GM21447 (cell line): ENCODE data around the gene FGGY.
"Not testable (repeated sequence)": the region's sequence is repeated elsewhere in the genome, so short reads cannot be mapped to it uniquely, and the experiment has no call there.

Source experiments
- ATAC-seq: cut with Tn5 transposase; IDR thresholded peaks from one replicate; pipeline ENCODE4 v1.9.1; 2021; ENCODE audit not compliant: unreplicated experiment

The FGGY gene

DNA sequence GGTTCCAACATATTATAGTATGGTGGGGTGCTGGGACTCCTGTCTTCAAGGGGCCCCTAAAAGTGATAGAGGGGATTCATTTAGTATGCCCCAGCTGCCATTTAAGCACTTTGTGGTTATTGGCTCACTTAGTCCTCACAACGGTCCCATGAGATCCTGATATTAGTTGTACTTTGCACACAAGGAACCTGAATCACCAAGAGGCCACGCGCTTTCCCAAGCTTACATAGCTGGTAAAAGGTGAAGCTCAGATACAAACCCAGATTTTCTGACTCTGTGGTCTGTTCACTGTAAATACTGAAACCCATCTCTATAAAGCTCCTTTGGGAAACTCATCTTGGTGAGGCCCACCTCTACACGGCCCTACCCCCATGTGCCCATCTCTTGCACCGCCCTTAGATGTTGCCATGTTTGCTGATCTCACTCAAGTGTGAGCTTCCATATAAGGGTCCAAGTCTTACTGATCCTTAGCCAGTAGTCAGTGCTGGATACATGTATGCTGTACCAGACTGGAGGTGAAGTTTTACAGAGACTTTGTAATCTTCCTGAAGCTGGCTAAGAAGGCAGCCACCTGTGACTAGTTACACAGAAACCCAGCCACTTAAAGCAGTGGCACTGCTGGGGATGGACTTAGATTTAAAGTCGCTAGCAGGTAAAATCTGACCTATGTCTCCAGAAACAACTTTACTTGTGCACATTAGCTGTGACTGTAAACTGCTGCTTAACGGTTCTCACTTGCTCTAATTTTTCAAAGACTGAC, 393.5 kb downstream of the FGGY start:
- ATAC-seq, result no peak

- ATAC-seq, result no peak
Measured at GRCh38 chr1:59691261-59691660, 394.4 kb downstream of the FGGY start.

DNA sequence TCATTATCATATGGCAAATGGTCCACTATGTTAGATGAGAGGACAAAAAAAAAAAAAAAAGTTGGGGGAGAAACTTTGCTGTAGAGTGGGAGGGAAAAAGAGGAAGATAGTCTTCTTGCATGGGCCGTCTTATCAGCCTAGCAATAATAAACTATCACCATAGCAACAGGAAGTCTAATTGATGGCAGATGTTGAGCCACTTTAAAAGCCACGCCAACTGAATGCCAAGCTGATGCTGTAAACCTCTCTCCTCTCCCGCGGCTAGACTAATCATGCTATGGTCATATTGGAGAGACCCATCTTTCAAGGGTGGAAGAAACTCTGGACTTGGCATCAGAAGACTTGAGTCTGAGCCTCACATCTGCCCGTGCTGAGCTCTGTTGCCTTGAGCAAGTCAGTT, 395.7 kb downstream of the FGGY start:
- ATAC-seq, result no peak

DNA sequence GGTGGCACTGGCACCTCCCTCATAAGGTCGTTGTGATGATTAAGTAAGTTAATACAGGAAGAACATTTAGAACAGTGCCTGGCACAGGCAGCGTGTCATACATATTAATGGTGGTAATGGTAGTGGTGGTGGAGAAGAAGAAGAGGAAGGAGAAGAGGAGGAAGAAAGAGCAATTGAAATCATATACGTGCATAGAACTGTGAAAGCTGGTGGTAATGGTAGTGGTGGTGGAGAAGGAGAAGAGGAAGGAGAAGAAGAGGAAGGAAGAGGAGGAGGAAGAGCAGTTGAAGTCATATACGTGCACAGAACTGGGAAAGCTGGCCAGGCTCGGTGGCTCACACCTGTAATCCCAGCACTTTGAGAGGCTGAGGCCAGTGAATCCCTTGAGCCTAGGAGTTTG, 396.5 kb downstream of the FGGY start:
- ATAC-seq, result no peak

DNA sequence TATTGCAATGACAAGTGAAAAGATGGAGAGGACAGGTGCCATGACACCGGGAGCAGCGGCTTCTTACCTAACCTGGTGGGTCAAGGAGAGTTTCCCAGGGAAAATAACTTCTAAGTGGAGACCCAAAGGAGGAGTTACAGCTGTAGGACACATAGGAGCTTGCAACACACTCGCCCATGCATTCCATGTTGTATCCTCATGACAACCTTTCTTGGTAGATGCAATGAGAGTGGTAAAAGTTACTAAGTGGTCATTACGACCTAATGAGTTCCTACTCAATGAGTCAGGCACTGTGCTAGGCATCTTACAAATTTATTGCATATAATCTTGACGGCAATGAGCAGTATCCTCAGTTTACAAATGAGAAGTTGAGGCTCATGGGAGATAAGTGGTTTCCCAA, 398.4 kb downstream of the FGGY start:
- no peak for ATAC-seq

- peak; percentile 42 for ATAC-seq
Measured at GRCh38 chr1:59696421-59697115, 399.7 kb downstream of the FGGY start.

GRCh38 chr1:59697150-59697800, 400.4 kb downstream of the FGGY start:
- peak; percentile 72 for ATAC-seq

GRCh38 chr1:59698386-59698785, 401.5 kb downstream of the FGGY start:
- no peak for ATAC-seq

DNA sequence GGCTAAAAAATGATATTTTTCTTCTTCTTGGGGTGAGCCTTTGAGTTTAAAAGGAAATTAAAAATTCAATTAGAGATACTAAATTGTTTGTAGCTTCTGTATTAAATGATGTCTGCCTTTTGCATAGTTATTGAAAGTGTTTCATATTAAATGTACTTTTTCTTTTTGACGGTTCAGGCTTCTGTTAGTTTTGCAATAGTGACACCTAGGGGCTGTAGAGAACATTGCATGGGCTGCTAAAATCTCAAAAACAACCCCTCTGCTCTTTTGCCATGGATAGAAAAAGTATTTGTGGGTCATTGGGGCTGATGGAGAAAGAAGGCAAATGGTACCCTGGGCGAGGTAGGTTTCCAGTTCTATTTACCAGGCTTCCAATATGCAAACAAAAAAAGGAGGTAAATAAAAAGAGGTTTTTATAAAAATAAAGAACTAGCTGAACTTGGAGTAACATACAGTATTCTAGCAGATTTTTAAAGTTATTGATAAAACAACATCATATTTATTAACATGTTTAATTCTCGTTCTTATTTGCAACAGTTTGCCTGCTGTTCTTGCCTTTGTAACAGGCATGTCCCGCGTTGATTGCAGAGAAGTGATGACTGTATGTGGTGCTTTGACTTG, 402.4 kb downstream of the FGGY start:
- no peak for ATAC-seq

DNA sequence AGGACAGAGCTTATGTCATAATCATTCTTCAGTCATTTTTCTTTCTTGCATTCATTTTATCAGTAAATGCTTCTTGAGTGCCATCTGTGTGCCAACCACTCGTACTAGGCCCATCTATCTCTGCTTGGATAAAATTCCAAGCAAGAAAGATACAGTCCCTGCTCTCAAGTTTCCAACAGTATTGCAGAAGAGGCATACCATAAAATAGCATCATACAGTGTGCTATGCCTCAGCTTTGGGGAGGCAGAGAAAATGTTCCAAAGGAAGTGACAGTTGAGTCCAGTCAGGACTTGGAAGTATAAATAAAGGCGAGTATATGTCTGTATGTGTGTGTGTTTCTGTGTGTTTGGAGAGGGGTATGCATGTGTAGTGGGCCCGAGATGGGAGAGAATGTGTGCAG, 404.5 kb downstream of the FGGY start:
- no peak for ATAC-seq

DNA sequence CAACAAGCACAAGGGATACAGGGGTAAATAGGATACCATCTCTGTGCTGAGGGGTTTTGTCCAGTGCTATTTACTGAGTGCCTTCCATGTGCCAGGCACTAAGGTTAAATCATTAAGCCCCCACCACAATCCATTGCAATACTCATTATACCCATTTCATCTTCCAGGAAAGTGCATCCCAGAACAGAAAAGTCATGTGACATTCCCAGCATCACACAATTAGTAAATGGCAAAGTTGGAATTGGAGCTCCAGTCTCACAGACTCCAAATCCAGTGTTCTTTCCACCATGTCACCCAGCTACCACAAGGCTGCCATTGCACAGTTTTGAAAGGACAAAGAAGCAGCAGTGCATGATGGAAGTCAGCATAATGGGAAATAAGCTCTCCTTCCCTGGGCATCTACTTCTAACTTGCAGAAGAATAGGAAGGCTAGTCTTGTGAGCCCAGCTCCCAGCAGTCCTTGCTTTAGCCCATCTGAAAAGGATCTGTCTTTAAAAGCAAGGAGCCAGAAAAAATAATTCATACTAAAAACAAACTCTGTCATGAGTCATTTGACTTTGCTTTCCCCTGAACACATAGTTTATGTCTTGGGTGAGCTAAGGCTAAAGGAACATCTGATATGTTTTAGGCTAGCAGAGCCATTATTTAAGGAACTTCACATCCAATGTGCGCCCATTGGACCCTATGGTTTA, 406.5 kb downstream of the FGGY start:
- no peak for ATAC-seq

DNA sequence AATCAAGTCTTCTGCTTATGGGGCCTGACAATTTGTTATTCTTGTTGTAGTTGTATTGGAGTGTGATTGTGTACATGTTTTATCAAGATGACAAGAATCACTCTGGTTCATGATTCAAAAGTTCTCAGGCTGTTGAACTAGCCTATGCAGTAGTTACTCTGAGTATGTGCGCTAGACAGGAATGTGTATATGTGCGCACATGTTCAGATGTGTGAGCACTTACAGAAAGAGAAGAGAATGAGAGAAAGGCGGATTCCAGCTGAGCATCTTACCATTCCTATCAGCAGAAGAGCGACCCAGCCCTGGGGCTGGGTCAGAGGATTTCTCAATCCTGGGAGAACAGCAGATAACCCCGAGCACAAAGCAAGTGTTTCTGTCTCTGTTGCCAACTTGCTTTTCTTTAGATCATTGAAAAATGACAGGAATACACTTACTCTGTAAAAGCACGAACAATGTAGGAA, 407.1 kb downstream of the FGGY start:
- no peak for ATAC-seq

- ATAC-seq, result no peak
Measured at GRCh38 chr1:59704716-59705115, 407.8 kb downstream of the FGGY start.

GRCh38 chr1:59705466-59706302, 408.8 kb downstream of the FGGY start:
- no peak for ATAC-seq

- ATAC-seq, result no peak
Measured at GRCh38 chr1:59706303-59706599, 409.4 kb downstream of the FGGY start.

DNA sequence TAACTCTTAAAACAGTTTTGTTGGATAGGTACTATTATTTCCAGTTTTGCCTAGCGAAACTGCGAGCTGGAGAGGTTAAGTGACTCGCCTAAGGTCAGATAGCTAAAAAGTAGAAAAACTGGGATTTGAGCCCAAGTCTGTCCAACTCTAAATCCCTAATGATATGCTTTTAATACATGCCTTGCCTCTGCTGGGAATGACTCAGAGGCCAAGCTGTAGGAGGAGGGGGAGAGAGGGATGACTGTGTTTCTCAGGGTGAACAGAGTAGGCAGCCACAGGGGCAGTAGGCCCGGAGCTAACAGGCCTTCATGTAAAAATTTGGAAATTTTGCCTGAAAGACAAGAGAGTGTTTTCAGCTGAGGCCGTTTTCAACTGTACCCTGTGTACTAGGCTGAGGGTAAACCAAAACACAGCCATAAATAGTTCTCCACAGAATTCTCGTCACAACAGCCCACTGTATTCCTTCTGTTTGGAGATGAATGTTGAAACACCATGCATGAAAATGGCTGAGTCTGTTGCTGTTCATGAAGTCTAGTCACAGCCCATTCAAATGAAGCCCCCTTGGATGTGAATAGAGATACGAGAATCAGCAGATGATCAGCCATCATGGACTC, 410.4 kb downstream of the FGGY start:
- ATAC-seq, result no peak

GRCh38 chr1:59709333-59709732, 412.4 kb downstream of the FGGY start:
- no peak for ATAC-seq

GRCh38 chr1:59710920-59711319, 414.0 kb downstream of the FGGY start:
- ATAC-seq, result not testable (repeated sequence)

DNA sequence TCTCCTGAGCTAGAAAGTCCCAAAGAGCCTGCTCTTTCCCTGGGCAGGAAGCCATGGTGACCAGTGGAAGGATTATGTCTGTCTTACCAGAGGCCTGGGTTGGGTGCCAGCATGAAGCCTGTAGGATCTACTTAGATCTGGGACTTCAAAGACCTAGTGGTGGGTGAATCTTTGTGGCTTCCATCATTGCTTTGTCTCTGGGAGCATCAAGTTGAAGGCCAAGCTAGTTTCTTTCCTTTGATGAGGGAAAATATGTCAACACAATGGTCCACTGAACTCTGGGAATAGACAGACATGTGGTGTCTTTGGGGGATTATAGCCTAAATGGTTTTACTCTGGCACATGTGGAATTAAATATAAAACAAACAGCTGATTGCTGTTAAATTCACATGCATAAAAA, 417.3 kb downstream of the FGGY start:
- ATAC-seq, result no peak

- ATAC-seq, result no peak
Measured at GRCh38 chr1:59714966-59715365, 418.1 kb downstream of the FGGY start.
